SU-DHL-6 (cell line): Measurements from ENCODE around the gene DAPK1.

Source experiments
- CTCF ChIP-seq: fragments of 200-600 bp; sonication (generic); IDR thresholded peaks from one replicate; pipeline ENCODE4 v1.5.1; 2017; ENCODE audit warnings: antibody characterized with exemption, mild to moderate bottlenecking, low read length, moderate library complexity; ENCODE audit not compliant: insufficient read depth, poor library complexity, severe bottlenecking
- EZH2phosphoT487 ChIP-seq: fragments of 200-600 bp; sonication (generic), shearing (Covaris generic); conservative IDR thresholded peaks from 2 replicates; pipeline ENCODE4 v1.6.1; 2018; ENCODE audit warnings: mild to moderate bottlenecking, antibody characterized with exemption, low read length, moderate library complexity, mixed read lengths

- TF ChIP-seq CTCF (no peak), EZH2phosphoT487 (no peak)
Measured at GRCh38 chr9:87603854-87604490, 106.3 kb downstream of the DAPK1 start.
